GM23338 (cell line): Measurements from ENCODE around the gene RRAD.
A peak's percentile ranks its signal among the peaks of the same experiment; 100 is the strongest.

Source experiments
- CREB1 ChIP-seq: fragments of 250-450 bp; sonication (Bioruptor Pico); IDR thresholded peaks from 2 replicates; pipeline ENCODE4 v1.5.0; 2020; ENCODE audit warnings: low read depth, mild to moderate bottlenecking, moderate library complexity
- CTCF ChIP-seq, 2 experiments: fragments of 200-600 bp in 1 of 2; sonication (generic) in 1 of 2; conservative IDR thresholded peaks; 2 replicates each; pipeline versions ENCODE4 v1.5.1 to v1.6.1; 2016 to 2017; ENCODE audit warnings: antibody characterized with exemption in 2 of 2, low read depth in 2 of 2, mild to moderate bottlenecking in 2 of 2, moderate library complexity in 1 of 2
- ETS1 ChIP-seq: IDR thresholded peaks from 2 replicates; pipeline ENCODE4 v1.6.1; 2016; ENCODE audit warnings: antibody characterized with exemption
- EZH2 ChIP-seq: fragments of 200-600 bp; sonication (generic); IDR thresholded peaks from one replicate; pipeline ENCODE4 v1.8.0; 2017; ENCODE audit warnings: antibody characterized with exemption, mild to moderate bottlenecking, low read depth; ENCODE audit not compliant: unreplicated experiment
- EZH2phosphoT487 ChIP-seq: fragments of 200-600 bp; sonication (generic); IDR thresholded peaks from one replicate; pipeline ENCODE4 v1.8.1; 2018; ENCODE audit warnings: antibody characterized with exemption; ENCODE audit not compliant: unreplicated experiment
- POLR2AphosphoS5 ChIP-seq: IDR thresholded peaks from 2 replicates; pipeline ENCODE4 v1.6.1; 2016; ENCODE audit warnings: antibody characterized with exemption, low read depth
- ZNF331 ChIP-seq: fragments of 250-450 bp; sonication (Bioruptor Pico); IDR thresholded peaks from 2 replicates; pipeline ENCODE4 v1.5.0; 2020; ENCODE audit warnings: low read depth, mild to moderate bottlenecking, moderate library complexity

GRCh38 chr16:66948134-66948836 is 22.9 kb upstream of the RRAD start:
- TF ChIP-seq CTCF (conservative IDR thresholded peaks at IDR 0.05; ENCODE audit: low read depth in 2 of 2) (no peak), EZH2phosphoT487 (peak; percentile 36), POLR2AphosphoS5 (no peak), CREB1 (CRISPR knock-in tag) (no peak), ZNF331 (CRISPR knock-in tag) (no peak), EZH2 (peak; percentile 83), ETS1 (no peak)
